GM12872 (cell line): ENCODE results near the gene NT5DC4.

Experiments
- TF ChIP-seq, protein P1 (sequence below): IDR thresholded peaks from 3 replicates; pipeline ENCODE4 v1.5.1; 2011; ENCODE audit warnings: low read depth, mild to moderate bottlenecking, low read length, moderate library complexity; ENCODE audit not compliant: insufficient read depth

The NT5DC4 gene

GRCh38 chr2:112750560-112750843, 29.7 kb downstream of the NT5DC4 start:
- TF ChIP-seq, protein P1, sequence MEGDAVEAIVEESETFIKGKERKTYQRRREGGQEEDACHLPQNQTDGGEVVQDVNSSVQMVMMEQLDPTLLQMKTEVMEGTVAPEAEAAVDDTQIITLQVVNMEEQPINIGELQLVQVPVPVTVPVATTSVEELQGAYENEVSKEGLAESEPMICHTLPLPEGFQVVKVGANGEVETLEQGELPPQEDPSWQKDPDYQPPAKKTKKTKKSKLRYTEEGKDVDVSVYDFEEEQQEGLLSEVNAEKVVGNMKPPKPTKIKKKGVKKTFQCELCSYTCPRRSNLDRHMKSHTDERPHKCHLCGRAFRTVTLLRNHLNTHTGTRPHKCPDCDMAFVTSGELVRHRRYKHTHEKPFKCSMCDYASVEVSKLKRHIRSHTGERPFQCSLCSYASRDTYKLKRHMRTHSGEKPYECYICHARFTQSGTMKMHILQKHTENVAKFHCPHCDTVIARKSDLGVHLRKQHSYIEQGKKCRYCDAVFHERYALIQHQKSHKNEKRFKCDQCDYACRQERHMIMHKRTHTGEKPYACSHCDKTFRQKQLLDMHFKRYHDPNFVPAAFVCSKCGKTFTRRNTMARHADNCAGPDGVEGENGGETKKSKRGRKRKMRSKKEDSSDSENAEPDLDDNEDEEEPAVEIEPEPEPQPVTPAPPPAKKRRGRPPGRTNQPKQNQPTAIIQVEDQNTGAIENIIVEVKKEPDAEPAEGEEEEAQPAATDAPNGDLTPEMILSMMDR: no peak

- TF ChIP-seq, protein P1: no peak
These were observed 30.8 kb downstream of the NT5DC4 start for GRCh38 chr2:112751451-112752197.

DNA sequence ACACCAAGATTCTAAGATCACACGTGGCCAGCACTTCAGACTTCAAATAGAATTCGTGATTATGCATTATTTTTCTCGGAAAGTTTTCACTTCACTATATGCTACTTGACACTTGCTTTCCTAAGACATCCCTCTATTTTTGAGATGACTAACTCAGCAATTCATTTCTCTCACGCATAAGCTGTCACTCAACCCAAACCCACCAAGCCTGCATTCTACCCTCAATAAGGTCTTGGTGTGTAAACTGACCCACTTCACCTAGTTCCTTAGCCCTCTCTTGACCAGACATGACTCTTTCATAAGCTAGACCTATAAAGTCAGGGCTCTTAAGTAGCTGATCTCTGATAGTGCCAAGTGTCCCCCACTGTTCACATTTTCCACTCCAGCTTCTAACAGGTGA, 31.8 kb downstream of the NT5DC4 start:
- TF ChIP-seq, protein P1: no peak

GRCh38 chr2:112754564-112754963, 33.7 kb downstream of the NT5DC4 start:
- TF ChIP-seq, protein P1: no peak

DNA sequence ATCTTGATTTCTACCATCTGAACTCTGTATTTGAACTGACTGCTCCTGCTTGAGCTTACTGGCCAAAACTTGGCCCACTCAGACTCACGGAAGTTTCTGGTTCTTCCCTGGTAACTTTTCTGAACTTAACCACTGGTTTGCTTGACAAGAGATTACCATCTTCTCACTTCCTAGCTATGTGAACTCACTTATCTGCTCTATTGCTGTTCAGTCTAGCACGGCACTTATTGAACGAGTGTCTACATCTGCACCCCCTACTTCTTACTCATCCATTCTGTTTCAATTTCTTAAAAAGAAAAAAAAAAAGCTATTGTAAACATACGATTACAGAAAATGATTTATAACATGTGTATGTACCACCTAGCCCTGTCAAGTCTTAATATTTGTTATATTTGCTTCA, 34.6 kb downstream of the NT5DC4 start:
- TF ChIP-seq, protein P1: no peak

DNA sequence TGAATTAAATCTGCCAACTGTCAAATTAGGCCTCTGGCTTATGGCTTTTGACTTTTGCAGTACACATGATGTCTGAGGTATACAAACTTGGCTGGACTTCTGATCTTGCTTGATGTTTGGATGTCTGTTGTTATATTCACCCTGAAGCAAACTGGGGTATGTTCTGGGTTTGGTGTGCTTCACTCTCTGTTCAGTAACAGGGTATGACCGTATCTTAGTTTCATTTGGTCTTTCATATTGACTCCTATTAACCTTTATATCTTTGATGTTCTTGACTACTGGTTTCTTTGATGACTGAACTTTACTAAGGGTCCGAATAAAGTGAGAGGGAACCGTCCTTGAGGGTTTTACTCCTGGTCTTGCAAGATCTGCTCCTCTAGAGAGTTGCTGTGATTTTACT, 35.4 kb downstream of the NT5DC4 start:
- TF ChIP-seq, protein P1: no peak

DNA sequence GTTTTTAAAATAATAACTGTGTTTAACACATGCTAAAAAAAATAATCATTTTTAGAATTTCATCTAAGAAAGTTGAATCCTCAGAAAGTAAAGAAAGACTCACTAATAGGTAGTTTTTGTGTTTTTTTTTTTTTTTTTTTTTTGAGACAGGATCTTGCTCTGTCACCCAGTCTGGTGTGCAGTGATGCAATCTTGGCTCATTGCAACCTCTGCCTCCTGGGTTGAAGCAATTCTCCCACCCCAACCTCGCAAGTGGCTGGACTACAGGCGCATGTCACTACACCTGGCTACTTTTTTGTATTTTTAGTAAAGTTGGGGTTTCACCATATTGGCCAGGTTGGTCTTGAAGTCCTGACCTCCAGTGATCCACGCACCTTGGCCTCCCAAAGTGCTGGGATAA, 36.4 kb downstream of the NT5DC4 start:
- TF ChIP-seq, protein P1: no peak
